Testis (tissue), 3 donors: ENCODE measurements around the gene RPA1. TPM values are rescaled to one million over a fixed set of nuclear protein-coding genes. Genes with fewer than 3 reads are reported as not detected.

Experiments used
- DNase-seq: peaks from one replicate; pipeline ENCODE4 v3.0.0-alpha.2; 2019
- H3K27ac ChIP-seq, 2 donors: fragments of 200-600 bp; sonication (generic); one replicate each; pipeline ENCODE4 v1.5.1; 2019
- H3K27me3 ChIP-seq: fragments of 200-600 bp; sonication (generic); one replicate; pipeline ENCODE4 v1.5.1; 2019
- H3K36me3 ChIP-seq: fragments of 200-600 bp; sonication (generic); one replicate; pipeline ENCODE4 v1.5.1; 2017; ENCODE audit warnings: low read depth; ENCODE audit errors: missing control alignments
- H3K4me1 ChIP-seq: fragments of 200-600 bp; sonication (generic); one replicate; pipeline ENCODE4 v1.5.1; 2019
- H3K4me3 ChIP-seq, 2 donors: fragments of 200-600 bp; sonication (generic); one replicate each; pipeline ENCODE4 v1.5.1; 2017 to 2019
- H3K9me3 ChIP-seq: fragments of 200-600 bp; sonication (generic); one replicate; pipeline ENCODE4 v1.5.1; 2017
- POLR2A ChIP-seq: fragments of 450-650 bp; IDR thresholded peaks from one replicate; pipeline ENCODE4 v1.6.1; 2017; ENCODE audit warnings: antibody characterized with exemption, mild to moderate bottlenecking, moderate library complexity
- WGBS, 2 donors: methylation state at CpG; one replicate each; pipeline ENCODE4 v1.1.5; 2018; 5-methylcytosine and 5-hydroxymethylcytosine counted together
- intact Hi-C: fragments of 100-400 bp; cut with DNase I; formaldehyde crosslinking; loops from one replicate; pipeline ENCODE4 v1.15.1; 2023; ENCODE audit warnings: low total_unique reads
- polyA plus RNA-seq: library from polyadenylated mRNA; stranded (reverse); fragments of 350-450 nt; fragmentation: Illumina TruSeq; extraction: RNeasy Lipid Tissue Mini Kit (QIAGEN cat#74804); gene quantifications from one replicate; pipeline ENCODE4 v1.2.3, GENCODE V29; 2014; ENCODE audit warnings: low read depth, low replicate concordance; ENCODE audit not compliant: insufficient read depth
- total RNA-seq, 2 donors: library from RNA; depleted of rRNA; stranded (reverse); fragments of >200 nt; gene quantifications; one replicate each; pipeline ENCODE4 v1.2.3, GENCODE V29; 2016
- TF ChIP-seq, protein P1 (sequence below), 3 experiments: fragments of 450-650 bp in 2 of 3; fragments of 200-600 bp in 1 of 3; sonication (generic) in 1 of 3; IDR thresholded peaks; one replicate each; pipeline ENCODE4 v1.5.1; 2016 to 2019; ENCODE audit warnings: antibody characterized with exemption in 3 of 3, mild to moderate bottlenecking in 2 of 3, moderate library complexity in 1 of 3

Gene RPA1
- total and polyA plus RNA-seq, 3 donors from 2014 or later, result 31.7 to 52.9 (median 36.4) TPM

- no peaks in the 10 kb centered on the region for H3K27me3 ChIP-seq
- WGBS, 2 donors, result 60 to 65% methylated on average over 20 to 27 of the region's 27 CpGs
- intact Hi-C loops, result no loop called here
- H3K27ac ChIP-seq, result no peak overlapping the region
- no peak overlapping the region for H3K4me3 ChIP-seq
- no peaks in the 10 kb centered on the region for H3K9me3 ChIP-seq
- no peak for TF ChIP-seq POLR2A
- TF ChIP-seq, protein P1, sequence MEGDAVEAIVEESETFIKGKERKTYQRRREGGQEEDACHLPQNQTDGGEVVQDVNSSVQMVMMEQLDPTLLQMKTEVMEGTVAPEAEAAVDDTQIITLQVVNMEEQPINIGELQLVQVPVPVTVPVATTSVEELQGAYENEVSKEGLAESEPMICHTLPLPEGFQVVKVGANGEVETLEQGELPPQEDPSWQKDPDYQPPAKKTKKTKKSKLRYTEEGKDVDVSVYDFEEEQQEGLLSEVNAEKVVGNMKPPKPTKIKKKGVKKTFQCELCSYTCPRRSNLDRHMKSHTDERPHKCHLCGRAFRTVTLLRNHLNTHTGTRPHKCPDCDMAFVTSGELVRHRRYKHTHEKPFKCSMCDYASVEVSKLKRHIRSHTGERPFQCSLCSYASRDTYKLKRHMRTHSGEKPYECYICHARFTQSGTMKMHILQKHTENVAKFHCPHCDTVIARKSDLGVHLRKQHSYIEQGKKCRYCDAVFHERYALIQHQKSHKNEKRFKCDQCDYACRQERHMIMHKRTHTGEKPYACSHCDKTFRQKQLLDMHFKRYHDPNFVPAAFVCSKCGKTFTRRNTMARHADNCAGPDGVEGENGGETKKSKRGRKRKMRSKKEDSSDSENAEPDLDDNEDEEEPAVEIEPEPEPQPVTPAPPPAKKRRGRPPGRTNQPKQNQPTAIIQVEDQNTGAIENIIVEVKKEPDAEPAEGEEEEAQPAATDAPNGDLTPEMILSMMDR (IDR thresholded peaks at IDR 0.05), result no peak
- DNase-seq, result peak; percentile 40
- H3K36me3 ChIP-seq, result no peaks in the 10 kb centered on the region
- no peaks in the 10 kb centered on the region for H3K4me1 ChIP-seq
Observed at GRCh38 chr17:1931844-1932579, 102.2 kb downstream of the RPA1 start.

DNA sequence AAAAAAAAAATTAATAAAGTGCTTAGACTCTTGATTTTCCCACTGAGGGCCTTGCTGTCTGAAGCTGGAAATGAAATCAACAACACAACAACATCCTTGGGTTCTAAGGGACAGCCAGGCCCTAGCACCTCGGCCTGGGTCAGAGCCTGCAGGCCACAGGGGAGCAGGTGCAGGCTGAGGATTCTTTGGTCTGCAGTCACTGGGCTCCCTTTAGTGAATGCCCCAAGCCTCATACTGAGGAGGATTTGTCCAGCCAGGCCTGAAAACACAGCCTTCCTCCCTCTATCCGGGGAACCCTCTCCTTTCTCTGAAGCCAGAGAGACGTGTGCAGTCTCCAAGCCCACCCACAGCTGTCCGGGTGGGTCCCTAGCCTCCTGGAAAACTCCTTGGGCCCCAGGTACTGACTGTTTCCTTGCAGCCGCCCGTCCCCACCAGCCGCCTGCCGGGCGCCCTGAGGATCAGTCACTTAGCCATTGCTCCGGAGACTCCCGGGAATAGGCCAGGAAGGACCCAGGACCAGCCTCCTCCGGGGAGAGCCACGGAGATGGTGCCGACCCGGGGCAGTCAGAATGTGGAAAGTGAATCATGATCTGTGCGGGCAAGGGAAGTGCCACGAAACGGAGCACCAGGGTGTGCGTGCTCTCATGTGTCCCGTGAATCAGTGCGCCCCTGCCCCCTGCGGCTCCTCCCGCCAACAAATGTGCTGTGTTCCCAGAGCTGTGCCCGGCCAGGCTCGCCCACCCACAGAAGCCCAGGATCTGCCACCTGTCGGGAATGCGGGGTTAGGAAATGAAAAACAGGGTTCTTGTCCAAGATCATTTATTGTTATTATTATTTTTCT, 104.3 kb downstream of the RPA1 start:
- H3K27ac ChIP-seq, result no peak overlapping the region
- TF ChIP-seq, protein P1 (IDR thresholded peaks at IDR 0.05), result no peak
- TF ChIP-seq POLR2A, result no peak
- 91 to 93% methylated on average over 21 to 27 of the region's 27 CpGs for WGBS, 2 donors
- H3K9me3 ChIP-seq, result no peaks in the 10 kb centered on the region
- no peaks in the 10 kb centered on the region for H3K27me3 ChIP-seq
- no peak overlapping the region for H3K4me3 ChIP-seq
- no peaks in the 10 kb centered on the region for H3K36me3 ChIP-seq
- H3K4me1 ChIP-seq, result no peaks in the 10 kb centered on the region
- intact Hi-C loops, result no loop called here
- DNase-seq, result no peak

DNA sequence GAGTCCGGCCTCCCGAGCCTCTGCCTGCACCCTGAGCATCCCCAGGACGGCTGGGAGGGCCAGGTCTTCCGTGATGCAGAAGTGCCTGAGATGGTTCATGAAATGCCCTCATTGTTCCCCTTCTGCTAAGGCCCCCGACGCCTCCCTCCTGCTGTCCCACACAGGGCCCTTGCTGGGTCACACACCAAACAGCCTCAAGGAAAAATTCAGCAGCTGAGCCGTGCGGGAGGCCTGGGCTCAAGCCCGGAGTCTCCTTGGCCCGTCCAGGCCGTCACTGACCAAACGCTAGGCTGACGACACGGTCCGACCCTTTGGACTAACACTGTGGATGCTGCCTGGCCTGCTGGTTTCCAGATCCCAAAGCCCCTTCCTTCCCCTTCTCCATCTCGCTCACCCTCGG, 105.1 kb downstream of the RPA1 start:
- no peaks in the 10 kb centered on the region for H3K36me3 ChIP-seq
- H3K27me3 ChIP-seq, result no peaks in the 10 kb centered on the region
- H3K4me1 ChIP-seq, result no peaks in the 10 kb centered on the region
- WGBS, 2 donors, result 86 to 88% methylated on average over 16 to 17 of the region's 17 CpGs
- no peak for DNase-seq
- no peak overlapping the region for H3K4me3 ChIP-seq
- no peak for TF ChIP-seq POLR2A
- TF ChIP-seq, protein P1 (IDR thresholded peaks at IDR 0.05), result no peak
- intact Hi-C loops, result no loop called here
- no peak overlapping the region for H3K27ac ChIP-seq
- no peaks in the 10 kb centered on the region for H3K9me3 ChIP-seq

- TF ChIP-seq, protein P1 (IDR thresholded peaks at IDR 0.05), result no peak
- no peak for TF ChIP-seq POLR2A
- intact Hi-C loops, result no loop called here
- Histone ChIP-seq H3K4me3 (no peak overlapping the region), H3K36me3 (no peaks in the 10 kb centered on the region), H3K9me3 (no peaks in the 10 kb centered on the region), H3K27ac (no peak overlapping the region), H3K4me1 (no peaks in the 10 kb centered on the region), H3K27me3 (no peaks in the 10 kb centered on the region)
- no peak for DNase-seq
- WGBS, 2 donors, result 81 to 97% methylated on average over 6 to 27 of the region's 28 CpGs
Observed at GRCh38 chr17:1936766-1937165, 107.0 kb downstream of the RPA1 start.
